Mesendoderm (in vitro differentiated cells): ENCODE measurements around the gene DRGX.

Source experiments
- DNase-seq: peaks from one replicate; pipeline ENCODE4 v3.0.0; 2013
- H2AK5ac ChIP-seq: 2 replicates; pipeline ENCODE4 v1.6.1; 2013; ENCODE audit warnings: low read length, inconsistent platforms
- H2BK120ac ChIP-seq: 2 replicates; pipeline ENCODE4 v1.6.1; 2013; ENCODE audit warnings: low read depth, mild to moderate bottlenecking, low read length, moderate library complexity, mixed read lengths
- H2BK15ac ChIP-seq: replicated peaks from 2 replicates; pipeline ENCODE4 v1.6.1; 2013; ENCODE audit warnings: low read depth, mild to moderate bottlenecking, moderate library complexity
- H2BK5ac ChIP-seq: 2 replicates; pipeline ENCODE4 v1.6.1; 2013; ENCODE audit warnings: low read length, inconsistent platforms
- H3K18ac ChIP-seq: 2 replicates; pipeline ENCODE4 v1.6.1; 2013; ENCODE audit warnings: mild to moderate bottlenecking, low read length, mixed read lengths
- H3K23ac ChIP-seq: one replicate; pipeline ENCODE4 v1.6.1; 2013; ENCODE audit warnings: low read length
- H3K27ac ChIP-seq: 2 replicates; pipeline ENCODE4 v1.5.1; 2013; ENCODE audit warnings: low read depth, mild to moderate bottlenecking, inconsistent platforms, low read length, moderate library complexity
- H3K27me3 ChIP-seq: 2 replicates; pipeline ENCODE4 v1.6.1; 2013; ENCODE audit warnings: low read length, control low read depth, mild to moderate bottlenecking, inconsistent platforms; ENCODE audit not compliant: insufficient read depth, poor library complexity
- H3K36me3 ChIP-seq: 2 replicates; pipeline ENCODE4 v1.6.1; 2013; ENCODE audit warnings: low read length, inconsistent platforms; ENCODE audit not compliant: control insufficient read depth, insufficient read depth
- H3K4ac ChIP-seq: one replicate; pipeline ENCODE4 v1.6.1; 2013; ENCODE audit warnings: low read depth, mild to moderate bottlenecking, low read length, moderate library complexity
- H3K4me1 ChIP-seq: 2 replicates; pipeline ENCODE4 v1.6.1; 2013; ENCODE audit warnings: low read depth, low read length, inconsistent platforms; ENCODE audit not compliant: control insufficient read depth
- H3K4me2 ChIP-seq: 2 replicates; pipeline ENCODE4 v1.6.1; 2013; ENCODE audit warnings: low read length
- H3K4me3 ChIP-seq: 2 replicates; pipeline ENCODE4 v1.5.1; 2013; ENCODE audit warnings: mild to moderate bottlenecking, low read length
- H3K56ac ChIP-seq: one replicate; pipeline ENCODE4 v1.6.1; 2013; ENCODE audit warnings: low read length
- H3K79me1 ChIP-seq: 2 replicates; pipeline ENCODE4 v1.6.1; 2013; ENCODE audit warnings: low read length, inconsistent platforms
- H3K79me2 ChIP-seq: 2 replicates; pipeline ENCODE4 v1.6.1; 2013; ENCODE audit warnings: mild to moderate bottlenecking, low read length; ENCODE audit not compliant: control insufficient read depth, insufficient read depth
- H3K9ac ChIP-seq: 2 replicates; pipeline ENCODE4 v1.6.1; 2013; ENCODE audit warnings: low read length, inconsistent platforms
- H4K5ac ChIP-seq: one replicate; pipeline ENCODE4 v1.6.1; 2013; ENCODE audit warnings: low read length
- H4K8ac ChIP-seq: one replicate; pipeline ENCODE4 v1.6.1; 2013; ENCODE audit warnings: low read depth, mild to moderate bottlenecking, control low read depth, low read length, moderate library complexity
- WGBS: extraction: QIAGEN DNeasy Blood & Tissue Kit; methylation state at CpG from one replicate; pipeline ENCODE4 v1.1.7; 2013; ENCODE audit warnings: low lambda C conversion rate, missing lambda C conversion rate; ENCODE audit not compliant: insufficient coverage; ENCODE audit errors: extremely low coverage; 5-methylcytosine and 5-hydroxymethylcytosine counted together

DRGX gene

GRCh38 chr10:49418053-49418326 is 22.1 kb upstream of the DRGX start:
- no peak overlapping the region for H3K27ac ChIP-seq
- H2BK15ac ChIP-seq: no peak overlapping the region
- no peak overlapping the region for H4K5ac ChIP-seq
- H3K27me3 ChIP-seq: no peaks in the 10 kb centered on the region
- no peak overlapping the region for H3K4me3 ChIP-seq
- no peak overlapping the region for H3K4ac ChIP-seq
- H2BK120ac ChIP-seq: no peak overlapping the region
- H3K4me1 ChIP-seq: no peaks in the 10 kb centered on the region
- no peaks in the 10 kb centered on the region for H3K79me1 ChIP-seq
- H2BK5ac ChIP-seq: no peak overlapping the region
- no peak overlapping the region for H2AK5ac ChIP-seq
- H4K8ac ChIP-seq: no peak overlapping the region
- H3K18ac ChIP-seq: no peak overlapping the region
- H3K36me3 ChIP-seq: no peaks in the 10 kb centered on the region
- no CpG with 5 or more reads among the region's 6 CpGs for WGBS
- H3K79me2 ChIP-seq: no peaks in the 10 kb centered on the region
- no peak overlapping the region for H3K23ac ChIP-seq
- H3K4me2 ChIP-seq: no peak overlapping the region
- no peak overlapping the region for H3K9ac ChIP-seq
- DNase-seq: no peak
- H3K56ac ChIP-seq: no peak overlapping the region

- no peak overlapping the region for H4K8ac ChIP-seq
- DNase-seq: no peak
These were observed 21.6 kb upstream of the DRGX start for GRCh38 chr10:49417311-49418052.

GRCh38 chr10:49415846-49416245 is 20.0 kb upstream of the DRGX start:
- Histone ChIP-seq H3K18ac (no peak overlapping the region), H3K56ac (no peak overlapping the region), H3K23ac (no peak overlapping the region), H3K79me2 (no peaks in the 10 kb centered on the region), H2BK120ac (no peak overlapping the region), H2BK15ac (no peak overlapping the region), H3K36me3 (no peaks in the 10 kb centered on the region), H3K4me1 (no peaks in the 10 kb centered on the region), H3K27me3 (no peaks in the 10 kb centered on the region), H3K9ac (no peak overlapping the region), H2AK5ac (no peak overlapping the region), H3K79me1 (no peaks in the 10 kb centered on the region), H3K4ac (no peak overlapping the region), H3K4me2 (no peak overlapping the region), H3K4me3 (no peak overlapping the region), H3K27ac (no peak overlapping the region), H4K5ac (no peak overlapping the region), H4K8ac (no peak overlapping the region), H2BK5ac (no peak overlapping the region)
- no peak for DNase-seq
- no CpG with 5 or more reads among the region's 2 CpGs for WGBS

More at GRCh38 chr10:49417311-49418052, 21.6 kb upstream of the DRGX start:
- Histone ChIP-seq H3K56ac (no peak overlapping the region), H2BK120ac (no peak overlapping the region), H3K4me1 (no peaks in the 10 kb centered on the region), H3K36me3 (no peaks in the 10 kb centered on the region), H2BK15ac (no peak overlapping the region), H3K4me3 (no peak overlapping the region), H3K79me1 (no peaks in the 10 kb centered on the region), H3K9ac (no peak overlapping the region), H3K4me2 (no peak overlapping the region), H2AK5ac (no peak overlapping the region), H3K18ac (no peak overlapping the region), H3K23ac (no peak overlapping the region), H3K4ac (no peak overlapping the region), H3K27me3 (no peaks in the 10 kb centered on the region), H4K5ac (no peak overlapping the region), H3K79me2 (no peaks in the 10 kb centered on the region), H2BK5ac (no peak overlapping the region), H3K27ac (no peak overlapping the region)
- WGBS: no CpG with 5 or more reads among the region's 29 CpGs

- no peak overlapping the region for H2BK15ac ChIP-seq
- H4K8ac ChIP-seq: no peak overlapping the region
- H3K23ac ChIP-seq: no peak overlapping the region
These were observed 19.2 kb upstream of the DRGX start for GRCh38 chr10:49415109-49415508.

GRCh38 chr10:49414496-49414895 is 18.6 kb upstream of the DRGX start:
- DNase-seq: no peak
- Histone ChIP-seq H4K5ac (no peak overlapping the region), H3K4ac (no peak overlapping the region), H3K4me2 (no peak overlapping the region), H2BK5ac (no peak overlapping the region), H2AK5ac (no peak overlapping the region), H4K8ac (no peak overlapping the region), H3K79me1 (no peaks in the 10 kb centered on the region), H3K36me3 (no peaks in the 10 kb centered on the region), H3K56ac (no peak overlapping the region), H3K18ac (no peak overlapping the region), H3K9ac (no peak overlapping the region), H3K4me3 (no peak overlapping the region), H3K27ac (no peak overlapping the region), H2BK15ac (no peak overlapping the region), H3K27me3 (no peaks in the 10 kb centered on the region), H3K4me1 (no peaks in the 10 kb centered on the region), H3K79me2 (no peaks in the 10 kb centered on the region), H3K23ac (no peak overlapping the region), H2BK120ac (no peak overlapping the region)
- no CpG with 5 or more reads among the region's 2 CpGs for WGBS

More at GRCh38 chr10:49415109-49415508, 19.2 kb upstream of the DRGX start:
- Histone ChIP-seq H3K4me1 (no peaks in the 10 kb centered on the region), H2BK5ac (no peak overlapping the region), H3K27ac (no peak overlapping the region), H3K4me3 (no peak overlapping the region), H3K4ac (no peak overlapping the region), H2AK5ac (no peak overlapping the region), H3K9ac (no peak overlapping the region), H3K27me3 (no peaks in the 10 kb centered on the region), H3K18ac (no peak overlapping the region), H3K56ac (no peak overlapping the region), H4K5ac (no peak overlapping the region), H3K4me2 (no peak overlapping the region), H2BK120ac (no peak overlapping the region), H3K36me3 (no peaks in the 10 kb centered on the region), H3K79me2 (no peaks in the 10 kb centered on the region), H3K79me1 (no peaks in the 10 kb centered on the region)
- no CpG with 5 or more reads among the region's 7 CpGs for WGBS
- no peak for DNase-seq

GRCh38 chr10:49412571-49412970 is 16.7 kb upstream of the DRGX start:
- Histone ChIP-seq H3K27ac (no peak overlapping the region), H3K4me1 (no peaks in the 10 kb centered on the region), H3K18ac (no peak overlapping the region), H4K5ac (no peak overlapping the region), H3K23ac (no peak overlapping the region), H3K4me2 (no peak overlapping the region), H4K8ac (no peak overlapping the region), H3K9ac (no peak overlapping the region), H3K79me1 (no peaks in the 10 kb centered on the region), H2BK15ac (no peak overlapping the region), H2BK120ac (no peak overlapping the region), H3K4me3 (no peak overlapping the region), H2AK5ac (no peak overlapping the region), H2BK5ac (no peak overlapping the region), H3K27me3 (no peaks in the 10 kb centered on the region), H3K79me2 (no peaks in the 10 kb centered on the region), H3K4ac (no peak overlapping the region), H3K56ac (no peak overlapping the region), H3K36me3 (no peaks in the 10 kb centered on the region)
- no CpG with 5 or more reads among the region's 4 CpGs for WGBS
- DNase-seq: no peak
